ENCODE results near the gene CNNM4.

CNNM4 gene

DNA sequence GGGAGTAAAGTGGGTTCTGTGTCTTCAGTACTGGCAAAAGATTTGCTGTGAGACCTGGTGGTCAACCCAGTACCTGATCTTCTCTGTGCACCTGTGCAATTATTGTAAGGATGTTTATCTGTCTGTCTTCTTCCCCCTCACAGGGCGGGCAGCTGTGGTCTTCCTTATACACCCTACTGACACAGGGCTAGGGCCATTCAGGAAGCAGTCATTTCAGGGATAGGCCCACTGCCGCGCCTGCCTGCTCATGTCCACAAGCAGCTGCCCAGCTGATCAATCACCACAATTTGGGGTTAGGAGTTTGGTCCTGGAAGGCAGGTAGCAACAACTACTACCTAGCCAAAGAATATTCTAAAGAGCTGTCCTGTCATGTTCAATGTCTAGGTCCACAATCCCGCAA is 1.2 kb upstream of the CNNM4 start:
- DNase-seq = no peak

DNA sequence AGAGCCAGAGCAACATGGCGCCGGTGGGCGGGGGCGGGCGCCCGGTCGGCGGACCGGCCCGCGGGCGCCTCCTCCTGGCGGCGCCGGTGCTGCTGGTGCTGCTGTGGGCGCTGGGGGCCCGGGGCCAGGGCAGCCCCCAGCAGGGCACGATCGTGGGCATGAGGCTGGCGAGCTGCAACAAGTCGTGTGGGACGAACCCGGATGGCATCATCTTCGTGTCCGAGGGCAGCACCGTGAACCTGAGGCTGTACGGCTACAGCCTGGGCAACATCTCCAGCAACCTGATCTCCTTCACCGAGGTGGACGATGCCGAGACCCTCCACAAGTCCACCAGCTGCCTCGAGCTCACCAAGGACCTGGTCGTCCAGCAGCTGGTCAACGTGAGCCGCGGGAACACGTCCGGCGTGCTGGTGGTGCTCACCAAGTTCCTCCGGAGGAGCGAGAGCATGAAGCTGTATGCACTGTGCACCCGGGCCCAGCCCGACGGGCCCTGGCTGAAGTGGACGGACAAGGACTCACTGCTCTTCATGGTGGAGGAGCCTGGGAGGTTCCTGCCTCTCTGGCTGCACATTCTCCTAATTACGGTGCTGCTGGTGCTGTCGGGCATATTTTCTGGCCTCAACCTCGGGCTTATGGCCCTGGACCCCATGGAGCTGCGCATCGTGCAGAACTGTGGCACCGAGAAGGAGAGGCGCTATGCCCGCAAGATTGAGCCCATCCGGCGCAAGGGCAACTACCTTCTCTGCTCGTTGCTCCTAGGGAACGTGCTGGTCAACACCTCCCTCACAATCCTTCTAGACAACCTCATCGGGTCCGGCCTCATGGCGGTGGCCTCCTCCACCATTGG is 507 bp downstream of the CNNM4 start:
- DNase-seq = peak in 1 of 5 experiments; percentile 9

GRCh38 chr2:96762529-96763311 is 2.0 kb downstream of the CNNM4 start:
- no peak for DNase-seq

GRCh38 chr2:96763511-96764252 is 3.0 kb downstream of the CNNM4 start:
- DNase-seq = no peak

- DNase-seq = no peak
Observed at GRCh38 chr2:96764253-96764637, 3.5 kb downstream of the CNNM4 start.

GRCh38 chr2:96767135-96767871 is 6.6 kb downstream of the CNNM4 start:
- DNase-seq = no peak

DNA sequence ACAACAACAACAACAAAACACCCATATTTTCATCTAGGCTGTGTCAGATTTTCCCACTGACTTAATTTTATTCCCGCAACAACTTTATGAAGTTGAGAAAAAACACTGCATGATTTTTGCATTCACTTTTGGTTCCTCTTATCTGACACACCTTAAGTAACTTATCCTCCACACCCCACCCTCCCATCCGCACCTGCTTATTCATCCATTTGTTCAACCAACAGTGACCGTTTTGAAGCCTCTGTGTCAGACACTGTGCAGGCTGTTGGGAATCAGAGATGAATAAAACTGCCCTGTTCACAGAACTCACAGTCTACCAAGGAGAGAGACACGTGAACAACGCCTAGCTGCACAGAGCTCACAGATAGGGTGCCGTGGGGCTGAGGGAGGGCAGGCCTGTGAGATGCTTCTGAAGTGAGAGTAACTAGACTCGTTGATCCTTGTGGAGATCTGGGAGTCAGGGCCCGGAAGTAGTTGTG is 7.4 kb downstream of the CNNM4 start:
- no peak for DNase-seq

DNA sequence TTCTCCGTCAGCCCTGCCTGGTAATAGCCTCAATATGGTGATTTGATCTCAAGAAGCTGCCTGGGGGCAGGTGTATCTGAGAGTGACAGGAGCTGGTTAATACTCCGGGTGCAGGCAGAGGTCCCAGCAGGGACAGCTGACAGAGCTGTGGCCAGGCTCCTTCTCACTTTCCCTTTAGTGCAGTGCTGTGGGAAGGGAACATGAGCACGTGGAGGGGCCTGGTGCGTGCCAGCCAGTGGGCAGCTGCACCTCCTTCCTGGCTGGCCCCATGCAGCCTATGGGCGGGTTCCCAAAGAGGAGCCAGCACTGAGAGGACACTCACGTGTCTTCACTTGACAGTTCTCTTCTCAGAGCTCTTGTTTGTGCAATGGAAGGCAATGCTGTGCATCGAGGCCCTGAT is 9.1 kb downstream of the CNNM4 start:
- no peak for DNase-seq

DNA sequence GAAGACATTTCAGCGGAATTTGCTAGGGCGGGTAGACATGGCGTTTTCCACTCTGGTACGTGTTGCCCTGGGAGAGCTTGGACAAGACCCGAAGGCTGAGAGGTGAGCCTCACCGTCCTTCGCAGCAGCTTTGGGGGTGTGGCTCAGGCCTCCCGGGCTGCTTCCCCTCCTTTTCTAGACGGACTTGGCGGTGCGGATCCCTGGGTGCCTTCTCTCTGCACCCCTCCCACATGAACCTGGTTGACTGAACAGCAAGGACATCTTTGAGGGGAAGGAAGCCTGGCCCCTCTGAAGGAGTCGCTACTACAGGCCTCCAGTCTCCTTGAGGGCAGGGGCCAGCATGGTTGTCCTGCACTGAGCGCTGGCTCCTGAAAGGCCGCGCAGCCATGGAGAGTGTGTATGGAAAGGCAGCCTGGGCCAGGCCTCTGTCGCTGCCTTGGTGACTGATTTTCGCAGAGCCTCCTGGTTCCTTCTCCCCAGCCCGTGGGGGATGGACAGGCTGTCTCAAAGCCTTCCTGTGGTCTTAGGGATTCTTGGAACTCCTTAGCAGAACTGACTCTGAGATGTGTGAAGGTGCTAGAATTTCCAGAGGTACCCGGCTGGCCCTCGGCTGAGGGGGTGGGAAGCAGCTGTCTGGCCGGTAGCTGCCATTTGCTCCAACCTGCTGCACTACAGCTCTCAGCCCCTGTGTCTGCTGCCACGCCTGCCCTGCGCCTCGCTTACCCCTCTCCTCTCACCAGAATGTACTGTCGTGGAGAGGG is 9.9 kb downstream of the CNNM4 start:
- no peak for DNase-seq

DNA sequence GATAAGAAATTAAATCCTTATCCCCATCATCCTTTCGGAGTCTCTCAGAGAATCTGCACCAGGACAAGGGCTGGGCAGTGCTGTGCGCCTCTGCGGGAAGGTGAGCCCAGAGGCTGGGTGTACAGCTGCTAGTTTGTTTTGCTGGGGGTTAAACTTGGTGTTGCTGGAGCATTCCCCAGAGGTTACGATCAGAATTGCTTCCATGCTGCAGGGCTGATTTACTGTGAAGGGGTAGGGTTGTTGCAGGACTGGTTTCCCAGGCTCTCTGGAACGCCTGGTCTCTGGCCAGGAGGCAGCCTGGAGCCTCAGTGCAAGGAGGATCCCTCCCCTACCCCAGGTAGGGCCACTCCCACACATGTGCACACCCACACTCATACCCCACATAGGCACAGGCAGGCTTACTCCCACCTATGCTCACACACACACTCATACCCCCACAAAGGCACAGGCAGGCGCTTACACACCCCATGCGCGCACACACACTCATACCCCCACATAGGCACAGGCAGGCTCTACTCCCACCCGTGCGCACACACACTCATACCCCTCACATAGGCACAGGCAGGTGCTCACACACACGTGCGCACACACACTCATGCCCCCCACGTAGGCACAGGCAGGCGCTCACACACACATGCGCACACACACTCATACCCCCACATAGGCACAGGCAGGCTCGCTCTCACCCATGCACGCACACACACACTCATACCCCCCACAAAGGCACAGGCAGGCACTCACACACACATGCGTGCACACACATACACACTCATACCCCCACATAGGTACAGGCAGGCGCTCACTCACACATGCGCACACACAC is 11.3 kb downstream of the CNNM4 start:
- DNase-seq = no peak

DNA sequence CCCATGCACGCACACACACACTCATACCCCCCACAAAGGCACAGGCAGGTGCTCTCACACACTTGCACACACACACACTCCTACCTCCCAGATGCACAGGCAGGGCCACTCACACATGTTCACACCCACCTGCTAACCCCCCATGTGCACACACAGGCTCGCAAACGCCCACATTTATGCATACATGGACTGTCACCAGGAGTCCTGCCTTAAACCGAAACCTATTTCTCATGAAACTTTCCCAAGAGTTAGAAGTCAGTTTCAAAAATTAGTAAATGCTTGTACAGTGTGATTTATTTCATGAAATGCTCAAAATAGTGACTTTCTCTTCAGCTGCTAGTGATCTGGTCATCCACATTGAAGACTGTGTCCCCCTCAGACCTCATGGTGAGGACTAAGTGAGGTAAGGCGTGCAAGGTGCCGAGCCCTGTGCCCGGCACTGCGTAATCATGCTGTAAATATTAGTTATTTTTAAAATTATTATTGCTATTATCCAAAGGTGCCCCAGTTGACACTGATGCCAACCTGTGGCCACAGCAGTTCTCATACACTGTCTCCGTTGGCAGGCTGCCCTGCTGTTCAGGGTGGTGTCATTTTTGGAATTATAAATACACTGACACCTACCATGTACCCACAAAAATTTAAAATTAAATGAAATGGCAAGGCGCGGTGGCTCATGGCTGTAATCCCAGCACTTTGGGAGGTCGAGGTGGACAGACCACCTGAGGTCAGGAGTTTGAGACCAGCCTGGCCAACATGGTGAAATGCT is 12.4 kb downstream of the CNNM4 start:
- peak in 2 of 5 experiments; percentile 24 to 34 for DNase-seq

GRCh38 chr2:96773922-96774321 is 13.2 kb downstream of the CNNM4 start:
- DNase-seq = peak in 4 of 5 experiments; percentile 11 to 66 (median 48)

DNA sequence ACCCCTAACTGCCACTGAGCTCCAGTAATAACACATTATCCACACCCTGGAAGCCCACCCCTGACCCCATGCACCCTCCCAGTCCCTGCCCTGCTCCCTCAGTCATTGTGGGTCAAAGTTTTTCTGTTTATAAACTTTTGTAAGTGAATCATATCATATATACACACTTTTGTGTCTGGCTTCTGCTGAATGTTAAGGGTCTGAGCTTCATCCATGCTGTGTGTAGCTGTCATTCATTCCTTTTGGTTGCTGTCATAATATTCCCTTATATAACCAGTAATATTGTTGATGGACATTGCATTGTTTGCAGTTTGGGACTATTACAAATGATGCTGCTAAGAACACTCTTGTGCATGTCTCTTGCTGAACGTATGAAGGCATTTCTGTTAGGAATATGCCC is 14.5 kb downstream of the CNNM4 start:
- DNase-seq = no peak

GRCh38 chr2:96783388-96783787 is 22.7 kb downstream of the CNNM4 start:
- DNase-seq = no peak

- DNase-seq = no peak
Observed at GRCh38 chr2:96787411-96787810, 26.7 kb downstream of the CNNM4 start.

GRCh38 chr2:96788442-96789244 is 27.9 kb downstream of the CNNM4 start:
- no peak for DNase-seq

DNA sequence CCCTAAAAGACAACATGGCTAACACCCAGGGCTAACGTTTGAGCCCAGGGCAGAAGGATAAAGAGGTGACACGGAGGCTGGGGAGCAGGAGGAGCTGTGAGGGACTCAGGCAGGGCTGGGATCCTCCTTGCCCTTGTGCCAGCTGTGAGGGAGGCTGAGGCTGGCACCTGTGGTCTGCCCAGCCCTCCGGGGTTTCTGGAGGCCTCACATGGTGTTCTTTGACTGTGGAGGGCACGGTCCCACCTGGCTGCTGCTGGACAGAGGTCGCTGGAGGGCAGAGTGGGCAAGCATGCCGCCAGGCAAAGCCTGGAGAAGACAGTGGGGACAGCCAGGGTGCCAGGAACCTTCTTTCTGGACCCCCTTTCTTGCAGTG is 28.5 kb downstream of the CNNM4 start:
- DNase-seq = no peak

DNA sequence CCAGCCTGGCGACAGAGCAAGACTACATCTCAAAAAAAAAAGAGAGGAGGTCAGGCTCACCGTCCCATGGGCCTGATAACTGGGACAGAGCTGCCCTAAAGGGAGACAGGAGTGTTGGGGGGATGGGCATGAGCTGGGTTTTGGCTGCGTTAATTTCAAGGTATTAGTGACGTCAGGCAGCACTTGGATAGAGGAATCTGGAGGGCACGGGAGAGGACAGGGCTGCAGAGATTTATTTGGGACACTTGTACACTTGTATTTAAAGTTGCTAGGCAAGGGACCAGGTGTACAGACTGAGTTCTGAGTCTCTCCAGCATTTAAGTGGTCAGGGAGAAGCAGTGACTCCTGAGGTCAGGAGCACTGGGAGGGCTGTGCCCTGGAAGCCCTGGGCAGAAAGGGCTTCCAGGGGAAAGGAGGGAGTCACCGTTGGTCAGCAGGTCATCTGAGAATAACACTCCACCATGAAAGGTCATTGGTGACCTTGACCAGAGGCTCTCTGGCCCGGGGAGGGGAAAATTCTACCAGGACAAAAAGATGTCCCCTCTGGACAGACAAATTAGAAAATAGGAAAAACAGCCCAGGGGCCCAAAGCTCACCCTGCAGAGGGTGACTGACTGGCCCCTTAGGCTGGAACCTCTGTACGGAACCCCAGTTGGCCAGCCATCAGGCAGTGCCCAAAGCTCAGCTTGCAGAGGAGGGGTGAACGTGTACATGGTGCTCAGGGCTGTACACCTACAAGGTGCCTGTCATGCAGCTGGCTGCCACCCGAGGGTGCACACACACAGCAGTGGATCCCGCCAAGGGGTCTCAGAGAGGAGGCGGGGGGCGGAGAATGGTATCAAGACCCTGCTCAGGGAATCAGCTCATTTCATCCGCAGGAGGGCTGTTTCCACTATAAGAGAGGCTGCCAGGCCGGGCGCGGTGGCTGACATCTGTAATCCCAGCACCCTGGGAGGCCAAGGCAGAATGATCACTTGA is 32.4 kb downstream of the CNNM4 start:
- DNase-seq = no peak
